Measurements from ENCODE around the gene TMEM106C. TPM values are rescaled to one million over a fixed set of nuclear protein-coding genes. Genes with fewer than 3 reads are reported as not detected.
A peak's percentile ranks its signal among the peaks of the same experiment; 100 is the strongest.

Gene TMEM106C
- total RNA-seq, 1 donor from 2014 or later: 73.7 TPM

DNA sequence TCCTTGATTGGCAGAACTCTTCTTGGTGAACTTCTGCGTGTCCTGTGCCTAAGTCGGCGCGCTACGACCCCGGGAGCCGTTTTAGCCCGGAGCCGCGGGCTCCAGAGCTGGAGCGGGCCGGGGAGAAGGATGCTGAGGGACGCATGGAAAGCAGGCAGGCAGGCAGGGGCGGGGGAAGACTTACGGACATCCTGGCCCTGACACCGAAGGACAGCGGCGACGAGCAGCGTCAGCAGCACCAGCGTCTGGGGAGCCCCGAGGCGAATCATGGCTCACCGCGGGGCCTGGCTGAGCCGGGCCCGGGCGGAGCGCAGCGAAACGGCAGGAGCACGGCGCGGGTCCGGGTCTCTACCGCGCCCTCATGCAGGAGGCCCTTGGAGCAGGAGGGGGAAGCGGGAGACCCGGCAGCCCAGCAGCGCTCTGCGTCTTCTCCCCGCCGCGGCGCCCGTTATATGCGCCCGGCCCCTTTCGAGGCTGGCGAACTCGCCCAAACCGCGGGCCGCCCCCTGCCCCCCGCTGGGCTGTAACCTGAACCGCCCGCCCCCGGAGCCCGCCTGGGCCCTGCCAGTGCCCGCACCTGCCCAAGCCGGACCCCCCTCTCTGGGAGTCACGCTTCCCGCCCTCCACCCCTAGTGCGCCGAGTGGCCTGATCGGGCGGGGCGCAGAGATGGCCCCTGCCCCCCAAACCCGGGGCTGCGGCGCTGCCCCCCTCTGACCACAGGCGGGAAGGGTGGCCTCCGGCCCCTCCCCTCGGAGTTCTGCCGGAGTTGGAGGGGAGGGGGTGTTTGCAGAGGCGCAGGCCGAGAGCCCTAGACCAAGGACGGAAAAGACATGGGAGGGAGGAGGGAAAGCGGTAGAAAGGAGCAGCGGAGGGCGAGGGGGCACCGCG, 40.9 kb downstream of the TMEM106C start, which contains the start of gene COL2A1:
COL2A1 (minus strand) TSS at position 424 of the 889 bp plus-strand sequence; CDS start at position 269, 155 bp downstream.
- peak within 1 kb of the TSS; percentile 92 for H3K27ac Mint-ChIP-seq
- peak within 1 kb of the TSS; percentile 77 for H3K4me3 Mint-ChIP-seq
- peaks cover 62% of the 10 kb centered on the region for H3K27me3 Mint-ChIP-seq (ENCODE audit: low read depth)
- peak in 1 of 2 experiments; percentile 69 for DNase-seq (ENCODE audit: low spot score in 2 of 2, unreplicated experiment in 2 of 2)
- H3K9me3 Mint-ChIP-seq: no peaks in the 10 kb centered on the region
- TF ChIP-seq, protein P1, sequence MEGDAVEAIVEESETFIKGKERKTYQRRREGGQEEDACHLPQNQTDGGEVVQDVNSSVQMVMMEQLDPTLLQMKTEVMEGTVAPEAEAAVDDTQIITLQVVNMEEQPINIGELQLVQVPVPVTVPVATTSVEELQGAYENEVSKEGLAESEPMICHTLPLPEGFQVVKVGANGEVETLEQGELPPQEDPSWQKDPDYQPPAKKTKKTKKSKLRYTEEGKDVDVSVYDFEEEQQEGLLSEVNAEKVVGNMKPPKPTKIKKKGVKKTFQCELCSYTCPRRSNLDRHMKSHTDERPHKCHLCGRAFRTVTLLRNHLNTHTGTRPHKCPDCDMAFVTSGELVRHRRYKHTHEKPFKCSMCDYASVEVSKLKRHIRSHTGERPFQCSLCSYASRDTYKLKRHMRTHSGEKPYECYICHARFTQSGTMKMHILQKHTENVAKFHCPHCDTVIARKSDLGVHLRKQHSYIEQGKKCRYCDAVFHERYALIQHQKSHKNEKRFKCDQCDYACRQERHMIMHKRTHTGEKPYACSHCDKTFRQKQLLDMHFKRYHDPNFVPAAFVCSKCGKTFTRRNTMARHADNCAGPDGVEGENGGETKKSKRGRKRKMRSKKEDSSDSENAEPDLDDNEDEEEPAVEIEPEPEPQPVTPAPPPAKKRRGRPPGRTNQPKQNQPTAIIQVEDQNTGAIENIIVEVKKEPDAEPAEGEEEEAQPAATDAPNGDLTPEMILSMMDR (IDR thresholded peaks at IDR 0.05; ENCODE audit: unreplicated experiment): no peak
- H3K36me3 Mint-ChIP-seq: no peaks in the 10 kb centered on the region
- peaks cover 53% of the 10 kb centered on the region for H3K4me1 Mint-ChIP-seq

DNA sequence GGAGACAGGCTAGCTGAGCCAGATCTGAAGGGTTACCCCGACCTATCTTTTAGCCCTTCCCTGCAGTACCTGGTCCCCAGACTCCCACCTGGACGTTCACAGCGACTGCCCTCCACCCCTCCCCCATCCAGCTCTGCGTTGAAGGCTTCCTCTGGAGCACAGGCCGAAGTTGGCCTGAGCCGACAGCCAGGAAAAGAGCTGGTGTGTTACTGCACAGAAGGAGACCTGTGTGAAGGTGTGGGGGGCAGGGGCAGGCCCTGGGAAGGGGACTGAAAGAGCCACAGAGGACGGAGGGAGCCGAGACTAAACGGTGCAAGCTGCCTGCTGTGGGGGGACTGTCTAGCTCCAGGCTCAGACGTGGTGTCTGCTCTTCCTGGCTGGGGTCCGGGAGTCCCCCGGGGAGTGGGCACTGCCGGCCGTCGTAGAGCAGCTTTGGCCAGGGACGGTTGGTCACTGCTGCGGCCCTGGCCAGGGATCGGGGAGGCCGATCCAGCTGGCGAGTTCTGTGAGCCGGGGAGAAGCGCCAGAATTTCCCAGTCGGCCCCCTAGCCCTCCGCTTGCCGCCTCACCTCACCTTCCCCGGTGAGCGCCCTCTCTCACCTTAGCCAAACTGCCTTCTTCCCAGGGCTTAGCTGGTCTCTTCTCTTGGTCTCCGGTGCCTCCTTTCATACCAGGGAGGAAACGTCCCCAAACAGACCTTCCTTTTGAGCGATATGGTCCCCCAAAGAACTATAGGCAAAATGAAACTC, 41.8 kb downstream of the TMEM106C start:
- no peak for DNase-seq (ENCODE audit: low spot score in 2 of 2, unreplicated experiment in 2 of 2)
- Mint-ChIP-seq H3K36me3 (no peaks in the 10 kb centered on the region), H3K4me3 (peak overlapping the region; percentile 51), H3K4me1 (peaks cover 52% of the 10 kb centered on the region), H3K27ac (no peak overlapping the region), H3K9me3 (no peaks in the 10 kb centered on the region), H3K27me3 (ENCODE audit: low read depth) (peaks cover 68% of the 10 kb centered on the region)
- TF ChIP-seq, protein P1 (IDR thresholded peaks at IDR 0.05; ENCODE audit: unreplicated experiment): no peak

DNA sequence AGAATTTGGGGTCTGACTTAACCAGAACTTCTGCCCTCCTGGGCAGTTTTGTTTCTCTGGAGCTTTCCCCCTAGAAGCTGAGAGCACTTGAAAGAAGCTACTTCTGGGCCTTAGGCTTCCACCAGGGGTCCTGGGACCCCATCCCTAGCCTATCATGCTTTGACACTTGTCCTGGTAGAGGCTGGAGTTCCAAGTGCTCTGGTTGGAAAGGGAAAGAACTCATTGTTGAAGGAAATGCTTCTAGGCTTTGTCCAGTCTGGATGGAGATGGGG, 42.3 kb downstream of the TMEM106C start:
- no peak for DNase-seq (ENCODE audit: low spot score in 2 of 2, unreplicated experiment in 2 of 2)
- Mint-ChIP-seq H3K27ac (no peak overlapping the region), H3K9me3 (no peaks in the 10 kb centered on the region), H3K27me3 (ENCODE audit: low read depth) (peaks cover 69% of the 10 kb centered on the region), H3K36me3 (no peaks in the 10 kb centered on the region), H3K4me1 (peaks cover 47% of the 10 kb centered on the region), H3K4me3 (peak overlapping the region; percentile 51)
- TF ChIP-seq, protein P1 (IDR thresholded peaks at IDR 0.05; ENCODE audit: unreplicated experiment): no peak

DNA sequence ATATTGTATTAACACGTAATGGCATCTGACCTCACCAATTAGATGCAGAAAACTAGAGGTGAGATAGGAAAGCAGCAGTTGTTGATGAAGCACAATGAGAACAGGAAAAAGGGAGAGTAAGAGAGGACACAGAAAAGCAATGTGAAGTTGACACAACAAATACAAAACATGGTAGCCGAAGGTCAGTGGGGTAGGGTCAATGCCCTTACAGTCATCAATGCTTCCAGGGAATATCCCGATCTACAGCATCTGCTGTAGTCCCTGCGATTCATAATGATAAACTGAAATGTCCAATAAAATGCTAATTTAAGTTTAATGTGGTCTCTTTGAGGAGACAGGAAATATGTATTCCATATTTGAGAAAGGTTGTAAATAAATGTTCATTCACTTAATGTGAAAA, 43.8 kb downstream of the TMEM106C start:
- Mint-ChIP-seq H3K27ac (no peak overlapping the region), H3K4me3 (no peak overlapping the region), H3K4me1 (peaks cover 39% of the 10 kb centered on the region), H3K27me3 (ENCODE audit: low read depth) (peaks cover 77% of the 10 kb centered on the region), H3K9me3 (no peaks in the 10 kb centered on the region), H3K36me3 (no peaks in the 10 kb centered on the region)
- DNase-seq (ENCODE audit: low spot score in 2 of 2, unreplicated experiment in 2 of 2): no peak
- TF ChIP-seq, protein P1 (IDR thresholded peaks at IDR 0.05; ENCODE audit: unreplicated experiment): no peak

DNA sequence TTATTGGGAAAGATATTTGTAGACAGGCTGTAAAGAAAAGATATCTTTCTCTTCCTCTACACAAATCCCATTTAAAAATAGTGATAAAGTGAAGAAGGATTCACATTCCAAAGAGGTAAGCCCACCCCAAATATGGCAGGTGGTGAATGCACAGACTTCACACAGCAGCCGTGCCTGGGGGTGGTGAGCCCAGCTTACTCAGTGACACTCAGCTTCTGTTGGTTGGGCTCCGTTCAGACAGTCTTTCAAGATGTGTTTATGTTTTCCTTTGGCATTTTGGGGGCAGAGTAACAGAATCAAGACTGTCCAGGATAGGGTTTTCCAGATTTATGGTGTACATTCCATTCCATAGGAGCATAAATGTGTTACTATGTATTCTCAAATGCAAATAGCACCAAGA, 45.0 kb downstream of the TMEM106C start:
- Mint-ChIP-seq H3K27ac (no peak overlapping the region), H3K27me3 (ENCODE audit: low read depth) (peaks cover 72% of the 10 kb centered on the region), H3K4me1 (peaks cover 29% of the 10 kb centered on the region), H3K9me3 (no peaks in the 10 kb centered on the region), H3K4me3 (no peak overlapping the region), H3K36me3 (no peaks in the 10 kb centered on the region)
- no peak for DNase-seq (ENCODE audit: low spot score in 2 of 2, unreplicated experiment in 2 of 2)
- TF ChIP-seq, protein P1 (IDR thresholded peaks at IDR 0.05; ENCODE audit: unreplicated experiment): no peak

All from mesothelial cell of epicardium (in vitro differentiated cells).